ENCODE data around the gene DNAJC3. TPM values are rescaled to one million over a fixed set of nuclear protein-coding genes. Genes with fewer than 3 reads are reported as not detected.
A peak's percentile ranks its signal among the peaks of the same experiment; 100 is the strongest.
"Not testable (repeated sequence)": the region's sequence is repeated elsewhere in the genome, so short reads cannot be mapped to it uniquely, and the experiment has no call there.

Gene DNAJC3
- total RNA-seq, 1 donor from 2014 or later: 93.1 TPM

DNA sequence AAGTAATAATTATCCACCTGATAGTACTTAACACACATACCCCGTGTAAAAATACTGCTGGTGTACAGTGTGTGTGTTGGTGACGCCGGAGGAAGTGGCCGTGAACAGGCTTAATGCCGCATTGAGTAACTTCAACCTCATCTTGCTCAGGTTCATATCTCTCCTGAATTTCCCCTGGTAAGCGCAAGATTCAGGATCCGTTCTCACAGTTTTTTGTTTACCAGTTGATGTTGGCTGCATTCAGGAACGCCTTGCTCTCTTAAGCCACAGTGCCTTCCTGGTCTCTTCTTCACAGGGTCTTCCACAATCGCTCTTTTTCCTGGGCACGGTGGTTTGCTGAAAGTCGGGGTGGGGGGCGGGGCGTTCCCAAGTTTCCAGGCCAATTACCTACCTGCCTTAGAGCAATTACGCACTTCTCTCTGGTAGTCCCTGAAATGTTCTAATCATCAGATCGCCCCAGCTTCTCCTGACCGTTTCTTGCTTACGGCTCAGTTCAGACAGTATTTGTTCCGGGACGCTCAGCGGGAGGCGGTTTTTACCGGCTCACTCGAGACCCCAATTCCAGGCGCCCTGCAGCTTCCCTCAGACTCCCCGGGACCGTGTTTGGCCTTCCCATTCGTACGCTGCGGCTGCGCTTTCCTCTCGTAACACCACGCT is 706 bp upstream of the DNAJC3 start:
- peak; percentile 66 for DNase-seq (ENCODE audit: low read depth)

DNA sequence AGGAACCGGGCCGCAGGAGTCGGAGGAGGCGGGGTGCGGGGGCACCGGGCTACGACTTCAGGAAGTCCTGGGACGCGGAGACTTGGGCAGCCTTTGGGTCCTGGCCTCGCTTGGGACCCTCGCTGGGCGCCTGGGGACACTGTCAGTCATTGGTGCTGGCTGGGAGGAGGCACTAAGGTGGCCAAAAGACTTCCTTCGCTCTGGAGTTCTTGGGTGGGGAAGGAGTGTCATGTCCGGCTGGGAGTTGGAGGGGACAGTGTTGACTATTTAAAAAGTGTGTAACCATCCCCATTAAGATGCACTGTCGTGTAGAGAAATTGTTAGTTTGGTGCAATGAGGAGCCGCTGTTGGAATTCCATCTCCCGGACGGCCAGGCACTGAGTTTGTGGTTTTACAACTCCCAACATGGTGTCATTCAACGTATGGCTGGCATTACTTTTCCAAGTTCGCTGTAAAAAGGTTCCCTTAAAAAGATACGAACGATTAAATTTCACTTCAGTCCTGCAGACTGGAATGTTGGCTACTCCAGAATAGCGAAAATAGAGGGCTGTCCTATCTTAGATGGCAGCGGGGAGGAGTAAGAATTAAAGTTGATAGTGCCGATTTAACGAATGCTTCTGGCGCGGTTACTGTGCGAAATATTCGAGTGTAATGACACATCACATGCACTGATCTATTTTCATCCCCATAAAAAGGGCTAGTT is 776 bp downstream of the DNAJC3 start:
- peak; percentile 24 for DNase-seq (ENCODE audit: low read depth)

DNA sequence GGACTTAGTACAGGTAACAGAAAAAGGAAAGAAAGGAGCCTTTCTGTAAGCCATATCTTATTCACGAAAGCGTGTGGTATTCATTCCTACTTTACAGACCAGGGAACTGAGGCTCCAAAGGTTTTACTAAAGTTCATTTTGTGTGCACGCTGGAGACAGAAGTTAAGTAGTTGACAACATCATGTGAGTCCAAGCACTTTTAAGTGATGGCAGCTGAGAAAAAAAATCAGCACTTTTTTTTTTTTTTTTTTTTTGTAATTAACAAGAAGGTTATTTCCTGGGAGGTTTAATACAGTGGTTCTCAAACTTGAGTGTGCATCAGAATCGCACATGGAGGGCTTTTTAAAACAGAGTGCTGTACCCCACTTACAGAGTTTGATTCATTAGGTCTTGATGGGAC is 2.0 kb downstream of the DNAJC3 start:
- no peak for DNase-seq (ENCODE audit: low read depth)

DNA sequence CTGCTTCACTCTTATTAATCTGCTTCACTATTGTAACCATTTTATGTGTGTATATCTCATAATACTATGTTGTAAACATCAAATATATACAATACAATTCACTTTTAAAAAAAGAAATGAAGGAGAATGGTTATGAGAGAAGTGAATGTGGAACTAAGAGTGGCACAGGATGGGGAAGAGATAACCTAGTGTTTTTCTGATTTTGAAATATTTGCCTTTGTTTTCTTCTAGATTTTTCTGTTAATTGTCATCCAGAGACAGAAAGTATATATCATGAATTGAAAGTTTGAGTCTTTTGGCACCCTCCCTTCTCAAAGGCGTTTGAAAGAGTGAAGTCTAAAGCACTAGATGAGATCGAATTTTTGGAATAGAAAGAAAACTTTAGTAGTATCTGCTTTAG is 2.8 kb downstream of the DNAJC3 start:
- no peak for DNase-seq (ENCODE audit: low read depth)

DNA sequence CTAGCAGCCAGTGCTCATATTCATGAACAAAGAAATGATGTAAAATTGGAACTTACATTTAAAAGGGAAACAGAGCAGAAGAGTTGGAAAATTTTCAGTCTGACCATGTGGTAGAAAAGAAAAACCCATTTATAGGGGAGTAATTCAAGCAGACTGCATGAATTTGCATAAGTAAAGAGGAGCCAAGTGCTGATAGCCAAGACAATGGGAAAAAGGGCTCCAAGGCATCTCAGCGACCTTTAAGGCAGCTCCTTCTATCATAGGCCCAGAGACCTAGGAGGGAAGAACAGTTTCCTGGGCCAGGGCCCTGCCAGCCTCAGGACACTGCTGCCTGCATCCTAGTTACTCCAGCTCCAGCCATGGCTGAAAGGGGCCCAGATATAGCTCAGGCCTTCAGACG is 7.5 kb downstream of the DNAJC3 start:
- no peak for DNase-seq (ENCODE audit: low read depth)

DNA sequence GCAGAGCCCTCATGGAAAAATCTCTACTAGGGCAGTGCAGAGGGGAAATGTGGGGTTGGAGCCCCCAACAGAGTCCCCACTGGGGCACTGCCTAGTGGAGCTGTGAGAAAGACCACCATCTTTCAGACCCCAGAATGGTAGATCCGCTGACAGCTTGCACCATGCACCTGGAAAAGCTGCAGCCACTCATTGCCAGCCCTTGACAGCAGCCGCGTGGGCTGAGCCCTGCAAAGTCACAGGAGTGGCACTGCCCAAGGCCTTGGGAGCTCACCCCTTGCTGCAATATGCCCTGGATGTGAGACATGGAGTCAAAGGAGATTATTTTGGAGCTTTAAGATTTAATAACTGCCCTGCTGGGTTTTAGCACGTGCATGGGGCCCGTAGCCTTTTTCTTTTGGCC is 8.0 kb downstream of the DNAJC3 start:
- not testable (repeated sequence) for DNase-seq (ENCODE audit: low read depth)

DNA sequence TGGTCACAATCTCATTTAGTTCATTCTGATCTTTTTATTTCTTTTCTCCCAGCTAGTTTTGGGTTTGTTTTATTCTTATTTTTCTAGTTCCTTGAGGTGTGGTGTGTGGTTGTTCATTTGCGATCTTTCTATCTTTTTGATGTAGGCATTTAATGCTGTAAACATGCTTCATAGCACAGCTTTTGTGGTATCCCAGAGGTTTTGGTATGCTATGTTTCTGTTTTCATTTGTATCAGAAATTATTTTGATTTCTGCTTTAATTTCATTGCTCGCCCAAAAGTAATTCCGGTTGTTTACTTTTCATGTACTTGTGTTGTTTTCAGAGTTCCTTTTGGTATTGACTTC is 12.6 kb downstream of the DNAJC3 start:
- no peak for DNase-seq (ENCODE audit: low read depth)

DNA sequence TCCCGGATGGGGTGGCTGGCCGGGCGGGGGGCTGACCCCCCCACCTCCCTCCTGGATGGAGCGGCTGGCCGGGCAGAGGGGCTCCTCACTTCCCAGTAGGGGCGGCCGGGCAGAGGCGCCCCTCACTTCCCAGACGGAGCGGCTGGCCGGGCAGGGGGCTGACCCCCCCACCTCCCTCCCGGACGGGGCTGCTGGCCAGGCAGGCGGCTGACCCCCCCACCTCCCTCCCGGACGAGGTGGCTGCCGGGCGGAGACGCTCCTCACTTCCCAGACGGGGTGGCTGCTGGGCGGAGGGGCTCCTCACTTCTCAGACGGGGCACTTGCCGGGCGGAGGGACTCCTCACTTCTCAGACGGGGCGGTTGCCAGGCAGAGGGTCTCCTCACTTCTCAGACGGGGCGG is 14.0 kb downstream of the DNAJC3 start:
- DNase-seq (ENCODE audit: low read depth): not testable (repeated sequence)

DNA sequence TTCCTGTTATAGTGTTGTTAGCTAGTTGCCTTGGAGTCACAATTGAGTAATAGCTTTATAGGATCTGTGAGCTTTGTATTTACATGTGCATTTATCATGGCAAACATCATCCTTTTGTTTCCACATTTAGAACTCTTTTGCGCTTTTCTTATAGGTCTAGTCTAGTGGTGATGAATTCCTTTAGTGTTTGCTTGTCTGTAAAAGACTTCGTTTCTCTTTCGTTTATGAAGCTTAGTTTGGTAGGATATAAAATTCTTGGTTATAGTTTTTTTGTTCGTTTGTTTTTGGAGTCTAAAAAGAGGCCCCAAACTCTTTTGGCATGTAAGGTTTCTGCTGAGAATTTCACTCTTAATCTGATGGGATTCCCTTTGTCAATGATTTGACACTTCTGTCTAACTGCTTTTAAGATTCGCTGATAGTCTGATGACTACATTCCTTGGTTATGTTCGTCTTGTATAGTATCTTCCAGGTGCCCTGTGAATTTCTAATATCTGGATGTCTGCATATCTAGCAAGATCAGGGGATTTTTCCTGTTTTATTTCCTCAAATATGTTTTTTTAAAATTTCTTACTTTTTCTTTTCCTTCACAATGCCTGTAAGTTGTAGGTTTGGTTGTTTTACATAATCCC is 20.2 kb downstream of the DNAJC3 start:
- no peak for DNase-seq (ENCODE audit: low read depth)

DNA sequence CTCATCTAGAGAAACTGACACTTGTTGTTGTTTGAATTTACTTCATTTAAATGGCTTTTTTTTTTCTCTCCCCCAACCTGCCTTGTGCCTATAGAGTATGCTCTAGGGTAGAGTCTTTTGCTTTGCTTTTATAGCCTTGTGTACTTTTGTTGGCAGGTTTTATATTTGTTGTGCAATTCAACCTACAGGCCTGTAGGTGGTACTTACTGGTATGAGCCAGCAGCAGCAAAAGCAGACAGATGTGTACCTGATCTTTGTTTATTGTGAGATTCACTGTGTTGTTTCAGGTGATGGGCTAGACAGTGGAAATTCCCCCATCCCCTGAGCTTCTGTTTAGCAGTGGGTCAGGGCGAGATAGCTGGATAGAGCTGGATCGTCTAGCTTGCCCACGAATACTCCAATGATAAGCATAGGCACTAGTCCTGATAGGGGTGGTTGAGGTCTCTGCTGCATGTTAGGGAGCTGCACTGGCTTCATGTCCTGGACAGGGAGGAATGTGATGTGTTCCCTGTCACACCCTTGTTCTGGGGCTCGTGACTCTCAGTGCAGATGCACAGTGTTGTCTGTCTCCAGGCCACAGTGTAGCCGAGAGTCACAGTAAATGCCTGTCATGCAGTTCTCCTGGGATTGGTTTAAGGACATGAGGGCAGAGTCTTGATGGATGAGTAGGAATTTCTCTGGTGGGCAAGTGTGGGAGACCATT is 21.3 kb downstream of the DNAJC3 start:
- peak; percentile 51 for DNase-seq (ENCODE audit: low read depth)

DNA sequence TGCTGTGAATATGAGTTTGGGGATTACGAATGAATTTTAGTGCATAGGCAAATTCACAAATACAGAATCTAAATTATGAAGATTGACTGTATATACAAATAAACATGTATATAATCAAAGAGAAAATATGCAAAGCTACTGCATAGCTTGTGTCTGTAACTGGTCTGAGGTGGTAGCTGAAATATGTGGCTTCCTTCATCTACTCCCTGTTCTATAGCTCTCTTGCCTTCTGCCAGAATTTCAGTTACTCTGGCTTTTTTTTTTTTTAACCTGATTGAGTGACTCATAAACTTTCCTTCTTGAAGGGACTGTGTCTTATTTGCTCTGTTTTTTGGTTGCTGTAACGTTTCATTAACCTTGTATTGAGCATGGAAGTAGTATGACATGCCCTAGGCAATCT is 26.6 kb downstream of the DNAJC3 start:
- DNase-seq (ENCODE audit: low read depth): peak; percentile 89

DNA sequence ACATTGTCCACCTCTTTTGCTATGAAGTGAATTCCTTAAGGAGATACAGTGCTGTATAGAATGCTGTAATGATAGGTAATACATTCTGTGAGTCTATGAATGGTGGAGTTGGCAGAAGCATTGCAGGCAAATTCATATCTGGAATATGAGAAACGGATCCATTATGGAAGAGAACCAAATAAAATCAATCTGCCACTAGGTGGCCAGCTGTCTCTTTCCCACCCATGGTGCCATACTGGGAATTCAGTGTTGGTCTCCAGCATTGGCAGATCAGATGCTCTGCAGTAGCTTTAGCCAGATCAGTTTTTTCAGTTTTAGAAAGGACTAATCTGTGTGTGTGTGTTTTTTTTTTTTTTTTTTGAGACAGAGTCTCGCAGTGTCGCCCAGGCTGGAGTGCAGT is 27.6 kb downstream of the DNAJC3 start:
- DNase-seq (ENCODE audit: low read depth): no peak

DNA sequence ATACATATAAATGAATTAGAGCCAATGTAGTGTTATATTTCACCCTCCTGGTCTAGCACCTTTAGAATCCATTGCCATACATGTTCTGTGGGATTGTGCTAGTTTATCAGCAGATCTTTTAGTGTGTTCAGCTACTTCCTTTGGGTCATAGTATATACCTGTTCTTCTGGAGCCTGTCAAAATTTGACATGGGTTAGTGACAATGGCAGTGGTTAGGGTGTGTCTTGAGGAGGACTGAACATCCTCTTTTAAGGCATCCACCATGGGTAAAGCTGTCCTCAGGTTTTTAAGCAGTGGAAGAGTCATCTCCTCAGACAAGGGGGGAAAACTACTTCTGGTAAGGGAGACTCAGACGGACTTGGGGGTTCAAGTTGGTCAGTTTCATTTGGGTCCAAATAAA is 29.4 kb downstream of the DNAJC3 start:
- DNase-seq (ENCODE audit: low read depth): no peak

DNA sequence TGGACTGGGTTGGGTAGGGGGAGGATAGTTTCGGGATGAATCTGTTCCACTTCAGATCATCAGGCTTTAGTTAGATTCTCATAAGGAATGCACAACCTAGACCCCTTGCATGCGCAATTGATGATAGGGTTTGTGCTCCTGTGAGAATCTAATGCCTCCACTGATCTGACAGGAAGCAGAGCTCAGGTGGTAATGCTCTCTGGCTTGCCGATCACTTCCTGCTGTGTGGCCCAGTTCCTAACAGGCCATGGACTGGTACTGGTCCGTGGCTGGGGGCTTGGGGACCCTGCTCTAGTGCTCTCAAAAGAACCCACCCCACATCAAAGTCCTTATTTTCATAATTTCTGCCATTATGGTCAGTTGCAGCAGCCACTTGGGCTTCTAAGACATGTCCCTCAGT is 30.1 kb downstream of the DNAJC3 start:
- no peak for DNase-seq (ENCODE audit: low read depth)

DNA sequence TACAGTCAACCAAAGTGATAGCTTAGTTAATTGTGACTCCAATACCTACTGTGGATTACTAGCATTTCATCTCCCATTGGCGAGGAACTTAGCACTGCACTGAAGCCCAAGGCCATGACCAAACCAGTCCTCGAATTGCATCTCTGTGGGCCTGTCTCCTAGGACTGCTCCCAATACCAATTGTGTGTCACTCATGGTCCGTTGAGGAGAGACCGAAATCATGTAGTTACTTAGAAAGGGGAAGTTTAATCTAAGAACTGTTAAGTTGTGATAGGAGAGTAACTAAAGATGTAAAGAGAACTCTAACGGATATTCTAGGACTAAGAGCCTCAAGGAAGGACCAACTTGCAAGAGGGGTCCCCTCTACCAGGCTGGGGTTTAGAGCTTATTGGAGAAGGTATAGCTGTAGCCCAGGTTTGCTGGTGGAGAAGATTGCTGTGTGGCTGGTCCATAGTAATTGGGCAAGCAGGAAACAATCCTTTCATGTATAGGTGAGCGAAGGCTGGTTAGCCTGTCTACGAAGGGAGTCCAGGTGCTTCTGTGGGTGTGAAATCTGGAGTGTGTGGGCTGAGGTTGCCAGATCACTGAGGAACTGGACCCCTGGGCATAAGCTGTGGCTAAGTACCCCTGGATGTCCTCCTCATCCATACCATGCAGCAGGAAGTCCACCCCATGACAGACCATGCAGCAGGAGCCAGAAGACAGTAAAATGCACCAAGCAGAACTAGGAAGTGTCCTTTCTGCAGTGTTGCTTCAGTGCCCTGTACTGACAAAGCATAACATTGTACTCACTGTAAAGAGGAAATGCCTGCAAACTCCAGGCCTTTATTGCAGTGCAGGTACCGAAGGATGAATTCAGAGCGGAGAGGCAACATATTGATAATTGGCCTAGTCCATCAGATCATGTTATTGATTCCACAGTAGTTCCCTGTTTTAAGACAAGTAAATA is 30.8 kb downstream of the DNAJC3 start:
- DNase-seq (ENCODE audit: low read depth): no peak

DNA sequence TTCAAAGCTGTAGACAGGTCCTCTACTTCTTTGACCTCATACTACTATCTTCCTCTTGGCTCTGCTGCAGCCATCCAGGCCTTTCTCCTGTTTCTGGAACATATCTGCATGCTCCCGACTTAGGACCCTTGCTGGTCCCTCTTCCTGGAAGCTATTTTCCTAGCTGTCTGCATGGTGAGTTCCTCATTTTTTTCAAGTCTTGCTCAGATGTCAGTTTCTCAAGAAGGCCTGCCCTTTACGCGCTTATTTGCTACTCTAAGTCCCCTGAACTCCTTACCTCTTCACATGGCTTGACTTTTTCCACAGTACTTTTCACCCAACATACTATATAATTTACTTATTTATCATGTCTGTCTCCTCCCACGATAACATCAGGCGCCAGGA is 31.4 kb downstream of the DNAJC3 start:
- no peak for DNase-seq (ENCODE audit: low read depth)

DNA sequence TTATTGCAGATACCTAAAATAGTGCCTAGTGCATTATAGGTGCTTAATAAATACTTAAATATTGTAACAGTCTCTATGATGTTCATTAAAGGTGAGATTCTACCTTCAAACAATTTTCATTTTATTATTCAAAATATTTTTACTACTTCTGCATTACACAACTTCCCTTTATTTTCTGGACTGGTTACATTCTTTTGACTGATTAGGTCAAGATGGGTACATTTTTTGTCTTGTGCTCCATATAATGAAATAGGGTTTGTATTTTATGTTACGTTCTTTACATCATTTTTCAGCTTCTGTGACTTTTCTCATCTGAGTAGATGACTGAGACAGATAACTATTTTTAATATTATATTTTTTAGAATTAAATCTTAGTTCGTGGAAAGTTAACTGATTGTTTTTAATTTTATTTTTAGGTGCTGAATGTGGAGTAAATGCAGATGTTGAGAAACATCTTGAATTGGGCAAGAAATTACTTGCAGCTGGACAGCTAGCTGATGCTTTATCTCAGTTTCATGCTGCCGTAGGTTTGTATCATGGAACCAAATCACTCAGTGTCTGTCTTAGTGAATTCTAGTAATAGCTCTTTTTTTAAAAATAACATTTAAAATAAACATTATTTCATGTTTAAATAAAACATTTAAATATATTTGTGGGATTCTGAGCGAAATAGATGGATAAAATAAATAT is 32.0 kb downstream of the DNAJC3 start:
- no peak for DNase-seq (ENCODE audit: low read depth)

DNA sequence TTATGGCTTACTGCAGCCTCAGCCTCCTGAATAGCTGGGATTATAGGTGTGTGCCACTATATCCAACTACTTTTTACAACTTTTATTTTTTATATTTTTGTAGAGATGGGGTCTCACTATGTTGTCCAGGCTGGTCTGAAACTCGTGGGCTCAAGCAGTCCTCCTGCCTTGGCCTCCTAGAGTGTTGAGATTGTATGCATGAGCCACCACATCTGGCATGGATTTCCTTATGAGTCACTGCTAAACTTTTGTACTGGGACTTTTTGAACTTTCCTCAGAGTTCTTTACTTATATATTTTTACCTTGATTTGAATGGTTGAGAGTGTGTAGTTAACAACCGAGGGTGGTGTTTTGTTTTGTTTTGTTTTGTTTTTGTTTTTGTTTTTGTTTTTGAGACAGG is 33.4 kb downstream of the DNAJC3 start:
- DNase-seq (ENCODE audit: low read depth): peak; percentile 58

DNA sequence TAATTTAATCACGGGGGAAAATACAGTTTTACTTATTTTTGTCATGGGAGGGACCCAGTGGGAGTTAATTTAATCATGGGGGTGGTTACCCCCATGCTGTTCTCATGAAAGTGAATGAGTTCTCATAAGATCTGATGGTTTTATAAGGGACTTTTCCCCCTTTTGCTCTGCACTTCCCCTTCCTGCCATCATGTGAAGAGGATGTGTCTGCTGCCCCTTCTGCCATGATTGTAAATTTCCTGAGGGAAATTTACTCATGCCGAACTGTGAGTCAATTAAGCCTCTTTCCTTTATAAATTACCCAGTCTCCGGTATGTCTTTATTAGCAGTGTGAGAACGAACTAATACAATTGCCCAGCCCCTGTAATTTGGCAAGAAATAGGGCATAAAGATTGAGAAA is 35.9 kb downstream of the DNAJC3 start:
- DNase-seq (ENCODE audit: low read depth): not testable (repeated sequence)

DNA sequence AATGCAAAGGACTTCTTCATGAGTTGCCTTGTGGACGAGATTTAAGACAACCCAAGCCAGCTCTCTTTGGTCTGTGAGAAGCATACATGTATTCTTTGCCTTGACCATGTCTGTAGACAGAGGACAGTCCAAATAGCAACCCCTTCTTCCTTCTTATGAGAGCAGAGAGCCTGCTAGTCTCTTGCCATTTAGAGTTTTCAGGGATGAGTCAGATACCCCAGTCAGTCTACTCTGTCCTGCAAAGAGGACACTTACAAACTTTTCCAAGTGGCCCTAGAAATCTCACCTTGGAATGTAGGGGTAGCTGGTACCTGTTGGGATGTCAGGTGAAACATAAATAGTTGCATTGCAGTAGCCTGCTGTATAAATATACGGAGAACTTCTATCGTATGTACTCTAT is 36.7 kb downstream of the DNAJC3 start:
- DNase-seq (ENCODE audit: low read depth): no peak

Data from renal cortical epithelial cell (primary cell).